TTC549 (cell line): ENCODE measurements around the gene PAQR6.
A peak's percentile ranks its signal among the peaks of the same experiment; 100 is the strongest.

ENCODE experiments used
- FAIRE-seq: peaks from 2 replicates; lab custom pipeline; 2012; peaks lifted over from hg19 to GRCh38; lab: Jason Lieb, UNC

Gene PAQR6

DNA sequence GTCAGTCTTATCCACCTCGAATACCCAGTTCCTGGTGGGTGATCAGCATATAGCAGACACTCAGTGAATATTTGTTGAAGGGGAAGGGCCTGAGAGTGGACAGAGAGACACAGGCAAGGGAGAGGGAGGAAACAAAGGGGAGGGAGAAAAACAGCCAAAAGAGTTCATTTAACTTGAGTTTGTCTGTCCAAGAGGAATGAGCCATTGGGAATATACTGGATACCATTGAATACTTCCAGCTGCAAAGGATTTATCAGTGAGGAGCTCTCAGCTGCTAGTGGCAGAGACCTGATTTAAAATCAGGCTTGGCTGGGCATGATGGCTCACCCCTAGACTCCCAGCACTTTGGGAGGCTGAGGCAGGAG is 17.4 kb downstream of the PAQR6 start:
- no peak for FAIRE-seq

DNA sequence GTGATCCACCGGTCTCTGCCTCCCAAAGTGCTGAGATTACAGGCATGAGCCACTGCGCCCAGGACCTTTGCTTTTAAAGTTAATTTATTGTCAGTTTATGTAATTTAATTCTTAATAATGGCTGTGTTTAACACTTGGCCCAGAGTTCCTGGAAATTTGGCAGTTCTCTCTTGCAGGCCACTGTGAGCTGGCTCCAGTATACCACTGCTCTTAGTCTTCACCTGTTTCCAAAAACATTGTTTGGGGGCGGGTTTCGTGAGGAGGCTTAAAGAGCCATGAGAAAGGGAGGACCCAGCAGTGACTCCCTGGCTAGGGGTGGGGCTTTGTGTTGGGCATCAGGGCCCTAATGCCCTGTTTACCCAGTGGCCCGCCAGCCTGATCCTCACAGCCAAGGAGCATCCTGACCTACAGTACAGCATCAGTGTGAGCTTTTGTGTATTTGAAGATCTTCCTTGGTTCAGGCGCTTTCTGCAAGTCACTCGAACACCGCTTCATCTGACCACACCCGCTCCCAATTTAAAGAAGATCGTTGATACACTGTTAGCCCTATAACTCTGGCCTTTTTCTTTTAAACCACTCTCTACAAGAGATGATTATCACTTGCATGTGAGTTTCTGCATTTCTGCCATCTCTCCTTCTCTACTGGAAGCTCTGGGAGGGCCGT is 17.9 kb downstream of the PAQR6 start:
- FAIRE-seq: no peak

DNA sequence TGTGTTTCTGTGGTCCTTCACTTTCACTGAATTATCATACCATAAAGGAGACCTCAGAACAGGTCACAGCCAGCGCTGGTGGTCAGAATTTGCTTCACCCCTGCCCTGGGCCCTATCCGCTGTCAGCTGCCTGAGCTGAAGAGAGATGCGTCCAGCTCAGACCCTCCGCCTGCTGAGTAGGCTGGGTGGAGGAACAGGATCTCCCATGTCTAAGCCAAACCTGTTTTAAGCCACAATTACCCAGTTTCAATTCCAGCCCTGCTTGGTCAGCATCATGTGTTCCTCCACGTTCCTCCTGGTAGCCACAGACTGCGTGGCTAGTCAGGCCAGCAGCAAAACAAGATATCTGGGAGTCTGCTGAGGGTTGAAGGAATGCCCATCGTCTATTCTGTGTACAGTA is 19.4 kb downstream of the PAQR6 start:
- no peak for FAIRE-seq

DNA sequence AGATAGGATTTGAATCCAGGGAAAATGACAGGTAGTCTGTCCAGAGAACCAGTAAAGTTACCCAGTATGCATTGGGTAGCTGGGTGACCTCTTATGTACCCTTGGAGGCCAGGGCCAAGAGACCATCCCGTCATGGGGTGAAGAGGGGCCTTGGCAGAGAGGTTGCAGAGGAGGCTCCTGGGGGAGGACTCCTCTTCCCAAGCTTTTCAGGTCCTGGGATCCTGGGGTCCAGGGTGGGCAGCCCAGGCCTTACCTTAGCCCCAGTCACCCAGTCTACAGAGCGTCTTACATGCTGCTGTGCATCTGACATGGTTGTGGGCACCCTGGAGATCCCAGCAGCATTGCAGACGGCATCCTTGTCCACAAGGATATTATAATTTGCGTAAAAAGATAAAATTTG is 21.1 kb downstream of the PAQR6 start:
- no peak for FAIRE-seq

DNA sequence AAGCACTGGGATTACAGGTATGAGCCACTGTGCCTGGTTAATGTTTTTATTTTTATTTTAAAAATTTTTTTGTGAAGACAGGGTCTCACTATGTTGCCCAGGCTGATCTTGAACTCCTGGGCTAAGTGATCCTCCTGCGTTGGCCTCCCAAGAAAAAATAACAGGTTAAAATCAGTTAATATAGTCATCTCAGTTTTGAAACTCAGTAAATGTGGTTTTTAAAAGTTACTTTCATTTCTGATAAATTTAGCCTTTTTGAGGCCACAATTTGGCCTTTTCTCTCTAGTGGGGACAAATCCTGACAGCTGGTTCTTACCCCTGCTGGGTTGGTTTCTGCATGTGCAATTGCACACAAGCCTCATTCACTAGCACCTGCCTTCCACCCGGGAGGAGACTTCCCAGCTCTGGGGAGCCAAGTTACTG is 21.7 kb downstream of the PAQR6 start:
- FAIRE-seq: no peak

DNA sequence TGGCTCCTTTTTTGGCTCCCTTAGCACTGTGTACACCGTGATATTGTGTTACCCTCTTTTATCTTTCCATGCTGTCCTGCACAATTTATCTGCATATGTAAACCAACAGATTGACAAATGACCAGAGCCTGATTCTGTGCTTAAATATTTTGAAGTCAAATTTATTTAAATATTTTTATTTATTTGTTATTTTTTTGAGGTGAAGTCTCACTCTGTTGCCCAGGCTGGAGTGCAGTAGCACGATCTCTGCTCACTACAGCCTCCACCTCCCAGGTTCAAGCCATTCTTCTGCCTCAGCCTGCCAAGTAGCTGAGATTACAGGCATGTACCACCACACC is 22.2 kb downstream of the PAQR6 start:
- FAIRE-seq: no peak

DNA sequence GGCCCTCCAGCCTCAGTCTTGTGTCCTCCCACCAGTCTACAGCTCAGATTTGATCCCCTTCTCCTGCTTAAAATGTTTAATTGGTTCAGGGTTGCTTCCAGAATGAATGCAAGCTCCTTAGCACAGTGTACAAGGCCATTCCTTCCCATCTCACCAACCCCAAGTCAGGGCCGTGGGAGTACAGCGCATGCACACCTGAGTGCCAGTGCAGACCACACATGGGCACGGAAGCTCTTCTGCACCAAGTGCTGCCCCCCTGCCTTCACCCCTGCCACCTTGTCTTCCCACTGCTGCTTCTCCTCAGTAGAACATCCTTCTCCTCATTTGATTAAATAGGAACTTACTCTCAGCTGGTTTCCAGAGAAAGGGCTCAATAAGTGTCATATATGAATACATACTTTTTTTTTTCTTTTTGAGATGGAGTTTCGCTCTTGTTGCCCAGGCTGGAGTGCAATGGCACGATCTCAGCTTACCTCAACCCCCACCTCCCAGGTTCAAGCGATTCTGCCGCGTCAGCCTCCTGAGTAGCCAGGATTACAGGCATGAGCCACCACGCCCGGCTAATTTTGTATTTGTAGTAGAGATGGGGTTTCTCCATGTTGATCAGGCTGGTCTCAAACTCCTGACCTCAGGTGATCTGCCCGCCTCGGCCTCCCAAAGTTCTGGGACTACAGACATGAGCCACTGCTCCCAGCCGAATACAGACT is 25.7 kb downstream of the PAQR6 start:
- no peak for FAIRE-seq

DNA sequence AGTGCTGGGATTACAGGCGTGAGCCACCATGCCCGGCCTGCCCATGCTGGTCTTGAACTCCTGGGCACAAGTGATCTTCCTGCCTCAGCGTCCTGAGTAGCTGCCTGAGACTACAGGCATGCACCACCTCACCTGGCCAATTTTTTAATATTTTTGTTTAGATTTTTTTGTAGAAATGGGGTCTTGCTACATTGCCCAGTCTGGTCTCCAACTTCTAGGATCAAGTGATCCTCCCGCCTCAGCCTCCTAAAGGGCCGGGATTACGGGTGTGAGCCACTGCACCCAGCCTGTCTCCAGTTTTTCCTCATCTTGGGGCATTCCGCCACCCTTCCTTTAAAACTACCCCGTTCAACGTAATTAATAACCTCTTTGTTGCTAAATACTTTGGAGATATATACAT is 27.6 kb downstream of the PAQR6 start:
- no peak for FAIRE-seq

DNA sequence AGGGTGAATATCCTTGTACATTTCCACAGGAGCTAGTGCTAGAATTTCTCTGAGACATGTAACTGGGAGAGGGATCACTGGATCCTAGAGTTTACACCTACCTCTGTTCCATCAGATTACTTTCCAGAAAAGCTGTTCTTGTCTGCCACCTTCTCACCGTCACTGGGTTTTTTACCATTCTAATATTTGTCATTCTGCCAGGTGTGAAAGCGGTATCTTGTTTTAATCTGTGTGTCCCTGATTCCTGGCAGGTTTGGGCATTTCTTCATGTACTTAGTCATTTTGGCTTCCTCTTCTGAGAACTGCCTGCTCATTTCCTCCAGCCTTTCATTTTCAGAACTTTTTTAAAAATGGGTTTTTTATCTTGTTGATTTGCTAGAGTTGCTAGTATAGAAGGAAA is 30.0 kb downstream of the PAQR6 start:
- FAIRE-seq: no peak

DNA sequence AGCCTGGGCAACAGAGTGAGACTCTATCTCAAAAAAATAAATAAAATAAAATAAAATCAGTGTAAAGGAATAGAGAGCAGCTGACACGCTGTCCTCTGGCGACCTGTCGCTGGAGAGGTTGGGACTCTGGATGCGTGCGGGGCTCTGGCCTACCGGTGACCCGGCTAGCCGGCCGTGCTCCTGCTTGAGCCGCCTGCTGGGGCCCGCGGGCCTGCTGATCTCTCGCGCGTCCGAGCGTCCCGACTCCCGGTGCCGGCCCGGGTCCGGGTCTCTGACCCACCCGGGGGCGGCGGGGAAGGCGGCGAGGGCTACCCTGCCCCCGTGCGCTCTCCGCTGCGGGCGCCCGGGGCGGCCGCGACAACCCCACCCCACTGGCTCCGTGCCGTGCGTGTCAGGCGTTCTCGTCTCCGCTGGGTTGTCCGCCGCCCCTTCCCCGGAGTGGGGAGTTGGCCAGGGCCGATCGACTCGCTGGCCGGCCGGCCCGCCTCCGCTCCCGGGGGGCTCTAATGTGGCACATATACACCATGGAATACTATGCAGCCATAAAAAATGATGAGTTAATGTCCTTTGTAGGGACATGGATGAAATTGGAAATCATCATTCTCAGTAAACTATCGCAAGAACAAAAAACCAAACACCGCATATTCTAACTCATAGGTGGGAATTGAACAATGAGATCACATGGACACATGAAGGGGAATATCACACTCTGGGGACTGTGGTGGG is 31.3 kb downstream of the PAQR6 start:
- FAIRE-seq: peak; percentile 73

DNA sequence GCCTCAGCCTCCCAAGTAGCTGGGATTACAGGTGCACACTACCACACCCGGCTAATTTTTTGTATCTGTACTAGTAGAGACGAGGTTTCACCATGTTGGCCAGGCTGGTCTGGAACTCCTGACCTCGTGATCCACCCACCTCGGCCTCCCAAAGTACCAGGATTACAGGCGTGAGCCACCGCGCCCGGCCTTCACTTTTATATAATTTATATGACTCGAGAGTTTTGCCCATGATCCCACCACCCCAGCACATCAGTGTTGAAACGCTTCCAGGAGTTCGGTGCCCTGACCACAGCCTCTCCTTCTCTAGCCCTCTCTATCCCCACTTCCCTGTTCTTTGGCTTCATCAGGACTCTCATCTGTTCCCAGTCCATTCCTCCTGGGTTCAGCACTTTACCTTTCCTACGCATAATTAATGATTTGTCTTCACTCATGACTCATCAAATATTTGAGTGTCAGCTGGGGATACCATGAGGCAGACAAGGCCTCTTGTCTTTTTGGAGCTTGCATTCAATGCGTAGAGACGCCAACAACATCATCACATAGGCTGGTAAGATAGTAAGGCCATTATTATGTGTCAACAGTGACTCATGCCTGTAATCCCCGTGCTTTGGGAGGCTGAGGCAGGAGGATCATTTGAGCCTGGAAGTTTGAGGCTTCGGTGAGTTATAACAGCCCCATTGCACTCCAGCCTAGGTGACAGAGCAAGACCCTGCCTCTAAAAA is 33.7 kb downstream of the PAQR6 start:
- no peak for FAIRE-seq

DNA sequence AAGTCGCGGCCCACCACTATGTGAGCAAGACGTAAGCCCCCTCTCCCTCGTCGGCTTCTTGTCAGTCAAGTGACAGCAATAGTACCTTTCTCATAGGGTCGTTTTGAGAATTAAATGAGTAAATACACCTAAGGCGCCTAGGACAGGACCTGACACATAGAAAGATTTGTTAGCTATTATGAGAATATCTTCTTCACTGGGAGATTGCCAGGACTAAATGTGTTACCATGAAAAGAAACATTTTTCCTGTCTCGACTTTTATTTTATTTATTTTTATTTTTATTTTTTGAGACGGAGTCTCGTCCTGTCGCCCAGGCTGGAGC is 34.3 kb downstream of the PAQR6 start:
- no peak for FAIRE-seq

DNA sequence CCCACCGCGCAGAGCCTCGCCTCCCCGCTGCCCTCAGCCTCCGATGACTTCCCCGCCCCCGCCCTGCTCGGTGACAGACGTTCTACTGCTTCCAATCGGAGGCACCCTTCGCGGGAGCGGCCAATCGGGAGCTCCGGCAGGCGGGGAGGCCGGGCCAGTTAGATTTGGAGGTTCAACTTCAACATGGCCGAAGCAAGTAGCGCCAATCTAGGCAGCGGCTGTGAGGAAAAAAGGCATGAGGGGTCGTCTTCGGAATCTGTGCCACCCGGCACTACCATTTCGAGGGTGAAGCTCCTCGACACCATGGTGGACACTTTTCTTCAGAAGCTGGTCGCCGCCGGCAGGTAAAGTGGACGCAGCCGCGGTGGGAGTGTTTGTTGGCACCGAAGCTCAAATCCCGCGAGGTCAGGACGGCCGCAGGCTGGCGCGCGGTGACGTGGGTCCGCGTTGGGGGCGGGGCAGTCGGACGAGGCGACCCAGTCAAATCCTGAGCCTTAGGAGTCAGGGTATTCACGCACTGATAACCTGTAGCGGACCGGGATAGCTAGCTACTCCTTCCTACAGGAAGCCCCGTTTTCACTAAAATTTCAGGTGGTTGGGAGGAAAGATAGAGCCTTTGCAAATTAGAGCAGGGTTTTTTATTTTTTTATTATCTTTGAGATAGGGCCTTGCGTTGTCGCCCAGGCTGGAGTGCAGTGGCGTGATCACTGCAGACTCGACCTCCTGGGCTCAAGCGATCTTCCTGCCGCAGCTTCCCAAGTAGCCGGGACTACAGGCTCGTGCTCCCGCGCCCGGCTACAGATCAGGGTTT is 34.8 kb downstream of the PAQR6 start, which contains the start of gene PMF1:
TSS of gene PMF1 (plus strand) at position 175 of the 811 bp plus-strand sequence. CDS start at position 184, 9 bp downstream.
- no peak for FAIRE-seq

DNA sequence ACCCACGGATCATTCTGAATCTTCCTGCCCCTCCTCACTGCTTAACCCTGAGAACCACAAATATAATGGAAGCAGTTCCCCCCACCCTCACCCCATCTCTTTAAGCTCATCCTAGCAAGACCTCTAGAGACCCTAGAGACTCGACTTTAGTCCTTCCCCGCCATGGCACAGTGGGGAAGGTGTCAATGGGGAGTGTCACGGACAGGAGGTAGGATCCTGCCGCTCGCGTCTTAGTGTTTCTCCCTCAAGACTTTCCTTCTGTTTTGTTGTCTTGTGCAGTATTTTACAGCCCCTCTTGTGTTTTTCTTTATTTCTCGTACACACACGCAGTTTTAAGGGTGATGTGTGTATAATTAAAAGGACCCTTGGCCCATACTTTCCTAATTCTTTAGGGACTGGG is 35.7 kb downstream of the PAQR6 start:
- no peak for FAIRE-seq

DNA sequence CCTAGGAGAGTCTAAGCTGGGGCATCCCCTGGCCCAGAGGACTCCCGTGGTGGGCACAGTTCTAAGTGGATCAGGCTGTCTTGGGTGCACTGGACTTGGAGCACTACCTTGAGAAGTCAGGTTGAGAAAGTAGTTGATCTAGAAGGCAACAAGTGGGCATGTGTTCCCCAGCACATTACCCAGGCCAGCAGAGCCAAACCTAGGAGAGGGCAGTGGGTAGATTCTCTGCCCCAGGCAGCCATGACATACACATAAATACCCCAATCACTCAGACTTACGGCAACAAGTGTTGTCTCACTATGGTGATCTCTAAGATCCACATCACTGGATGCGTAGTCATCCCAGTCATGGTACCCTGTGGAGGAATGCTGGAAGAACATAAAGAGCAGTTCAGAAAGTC is 36.6 kb downstream of the PAQR6 start:
- FAIRE-seq: no peak

DNA sequence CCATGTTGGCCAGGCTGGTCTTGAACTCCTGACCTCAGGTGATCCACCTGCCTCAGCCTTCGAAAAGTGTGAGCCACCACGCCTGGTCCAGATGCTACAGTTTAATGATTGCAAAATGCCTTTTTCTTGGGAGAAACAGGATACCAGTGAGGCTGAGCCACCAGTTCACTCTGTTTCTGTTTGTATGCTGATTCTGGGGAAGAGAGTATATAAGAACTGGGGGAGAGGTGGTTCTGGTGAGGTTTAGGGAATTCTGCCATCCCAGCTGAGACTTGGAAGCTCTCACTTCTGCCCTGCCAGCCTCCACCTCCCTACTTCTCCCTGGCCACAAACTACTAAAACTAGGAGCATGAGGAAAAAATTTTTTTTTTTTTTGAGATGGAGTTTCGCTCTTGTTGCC is 43.2 kb downstream of the PAQR6 start:
- no peak for FAIRE-seq

DNA sequence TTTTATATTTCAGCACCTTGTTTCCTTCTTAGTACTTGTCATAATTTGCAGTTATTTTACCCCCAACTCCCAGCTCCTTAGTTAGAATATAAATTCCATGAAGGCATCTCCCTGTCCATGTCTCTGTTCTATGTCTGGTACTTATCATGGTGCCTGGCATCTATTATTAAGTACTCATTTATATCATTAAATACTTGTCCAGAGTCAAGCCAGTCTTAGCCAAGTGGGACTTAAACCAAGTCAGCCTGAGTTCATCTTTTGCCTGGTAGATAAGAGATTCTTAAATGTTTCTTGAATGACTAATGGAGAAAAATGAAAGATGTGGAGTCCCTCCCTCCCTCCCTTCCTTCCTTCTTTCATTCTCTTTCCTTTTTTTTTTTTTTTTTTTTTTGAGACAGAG is 44.5 kb downstream of the PAQR6 start:
- no peak for FAIRE-seq

DNA sequence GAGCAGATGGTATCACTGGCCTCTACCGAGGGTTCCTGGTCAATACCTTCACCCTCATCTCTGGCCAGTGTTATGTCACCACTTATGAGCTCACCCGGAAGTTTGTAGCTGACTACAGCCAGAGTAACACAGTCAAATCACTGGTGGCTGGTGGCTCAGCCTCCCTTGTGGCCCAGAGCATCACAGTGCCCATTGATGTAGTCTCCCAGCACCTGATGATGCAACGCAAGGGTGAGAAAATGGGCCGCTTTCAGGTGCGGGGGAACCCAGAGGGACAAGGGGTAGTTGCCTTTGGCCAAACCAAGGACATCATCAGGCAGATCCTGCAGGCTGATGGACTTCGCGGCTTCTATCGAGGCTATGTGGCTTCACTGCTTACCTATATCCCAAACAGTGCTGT is 47.8 kb downstream of the PAQR6 start:
- no peak for FAIRE-seq

DNA sequence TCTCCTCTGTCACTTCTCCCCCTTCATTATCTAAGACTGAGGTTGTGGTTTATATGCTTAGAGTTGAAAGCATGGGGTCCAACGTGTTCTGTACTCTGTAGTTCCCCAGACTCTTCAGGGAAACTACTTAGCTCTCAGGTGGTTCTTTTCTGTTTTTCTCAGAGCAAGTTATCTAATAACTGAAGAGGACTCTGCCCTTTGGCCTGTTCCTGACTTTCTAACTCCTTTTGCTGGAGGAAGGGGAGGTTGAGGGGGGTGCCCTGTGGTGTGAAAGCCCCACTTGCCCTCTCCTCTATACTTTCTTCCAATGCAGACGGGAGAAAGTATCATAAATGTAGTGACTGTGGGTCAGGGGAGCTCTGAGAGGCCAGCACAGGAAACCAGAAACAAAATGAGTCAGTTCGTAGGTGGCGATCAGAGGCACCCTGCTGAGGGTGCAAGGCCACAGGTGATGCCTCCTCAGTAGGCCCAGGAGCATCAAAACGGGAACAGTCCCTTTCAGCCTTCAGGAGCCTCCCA is 49.0 kb downstream of the PAQR6 start:
- no peak for FAIRE-seq

DNA sequence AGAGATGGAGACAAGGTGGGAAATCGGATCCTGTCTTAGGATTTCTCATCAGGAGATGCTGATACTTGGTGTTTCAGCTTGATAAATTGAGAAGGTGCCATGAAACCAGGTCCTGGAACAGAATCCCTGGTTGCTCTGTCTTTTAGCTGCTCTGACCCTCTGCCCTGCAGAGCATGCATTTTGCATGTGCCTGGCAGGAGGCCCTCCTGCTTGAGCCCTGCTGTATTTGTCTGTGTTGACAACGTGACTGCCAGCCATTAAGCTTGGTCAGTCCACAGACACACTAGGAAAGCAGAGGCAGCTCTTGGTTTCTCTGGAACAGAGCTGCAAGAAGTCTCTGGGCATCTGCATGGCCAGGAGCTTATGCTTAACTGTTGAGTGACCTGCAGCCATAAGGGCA is 51.4 kb downstream of the PAQR6 start:
- FAIRE-seq: no peak

DNA sequence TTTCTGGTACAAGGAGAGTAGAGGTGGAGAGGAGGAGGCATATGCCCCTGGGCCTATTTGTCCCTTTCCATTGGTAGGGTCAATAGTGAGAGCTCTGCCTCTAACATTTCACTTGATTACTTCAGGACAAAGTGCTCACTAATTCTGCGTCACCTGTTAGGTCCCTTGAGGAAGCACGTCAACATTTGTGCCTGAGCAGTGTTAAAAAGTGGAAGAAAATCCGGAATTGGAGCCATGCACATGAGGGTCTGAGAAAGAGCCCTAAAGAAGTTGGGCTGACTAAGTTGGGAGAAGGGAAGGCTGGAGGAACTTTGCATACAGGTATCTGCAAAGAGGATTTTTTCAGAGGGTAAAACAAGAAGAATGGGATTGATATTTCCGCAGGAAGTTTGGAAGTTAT is 52.0 kb downstream of the PAQR6 start:
- no peak for FAIRE-seq

DNA sequence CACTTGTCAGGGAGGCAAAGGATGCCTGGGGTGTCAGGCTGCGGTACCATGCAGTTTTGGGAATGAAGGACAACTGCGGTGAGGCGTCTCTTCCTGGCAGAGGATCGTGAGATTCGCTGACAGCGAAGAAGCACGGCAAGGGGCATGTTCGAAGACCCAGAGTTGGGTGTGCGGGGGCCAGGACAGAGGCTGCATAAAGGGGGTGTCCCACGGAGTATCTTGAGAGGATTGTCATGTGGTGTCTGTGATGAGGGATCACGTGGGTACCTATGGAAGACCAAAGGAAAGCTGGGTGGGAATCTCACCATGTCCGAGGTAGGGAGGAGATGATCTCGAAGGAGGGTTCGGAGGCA is 53.6 kb downstream of the PAQR6 start:
- FAIRE-seq: no peak
